Posterior vena cava (tissue), 2 donors: Measurements from ENCODE around the gene CCDC88C. TPM values are rescaled to one million over a fixed set of nuclear protein-coding genes. Genes with fewer than 3 reads are reported as not detected.
"Not testable (repeated sequence)": the region's sequence is repeated elsewhere in the genome, so short reads cannot be mapped to it uniquely, and the experiment has no call there.

Experiments
- DNase-seq: peaks from one replicate; pipeline ENCODE4 v3.0.0-alpha.2; 2020; ENCODE audit warnings: low spot score
- intact Hi-C, 2 donors: fragments of 100-400 bp; cut with DNase I; formaldehyde crosslinking; loops; one replicate each; pipeline versions ENCODE4 v1.14.1 to v1.14.2; 2022 to 2023
- total RNA-seq, 2 donors: library from RNA; stranded (reverse); fragmentation: NEBNext Ultra II Directional; extraction: Animal tissue kit (Norgen Biotek cat#: 25700); gene quantifications; one replicate each; pipeline ENCODE4 v1.2.1, GENCODE V29; 2021
- donor health status: DM: yes; HTN: yes; CAD: no.
- donor health status: DM: yes; HTN: yes; CAD: no.

The CCDC88C gene
- total RNA-seq, 2 donors from 2014 or later: 7.2 to 14.9 TPM

GRCh38 chr14:91250912-91251311 is 166.7 kb downstream of the CCDC88C start:
- DNase-seq: no peak
- intact Hi-C loops: no loop called here

- intact Hi-C loops: no loop called here
- no peak for DNase-seq
Measured at GRCh38 chr14:91249841-91250616, 167.6 kb downstream of the CCDC88C start.

- intact Hi-C loops: no loop called here
- no peak for DNase-seq
Measured at GRCh38 chr14:91246051-91246852, 171.4 kb downstream of the CCDC88C start.

GRCh38 chr14:91245616-91246015 is 172.0 kb downstream of the CCDC88C start:
- intact Hi-C loops, DNase-seq: not testable (repeated sequence)

GRCh38 chr14:91245029-91245428 is 172.6 kb downstream of the CCDC88C start:
- intact Hi-C loops: no loop called here
- DNase-seq: no peak

- intact Hi-C loops: no loop called here
- peak; percentile 92 for DNase-seq
Measured at GRCh38 chr14:91244501-91244901, 173.1 kb downstream of the CCDC88C start, which contains the start of gene GPR68. GPR68 (minus strand) TSS chr14:91244704; CDS start chr14:91235050, 9,654 bp downstream.

- DNase-seq: no peak
- intact Hi-C loops: no loop called here
Measured at GRCh38 chr14:91243074-91243471, 174.5 kb downstream of the CCDC88C start.

GRCh38 chr14:91242635-91243034 is 175.0 kb downstream of the CCDC88C start:
- intact Hi-C loops: no loop called here

GRCh38 chr14:91241863-91242262 is 175.8 kb downstream of the CCDC88C start:
- no peak for DNase-seq
- intact Hi-C loops: no loop called here

More at GRCh38 chr14:91242635-91243034, 175.0 kb downstream of the CCDC88C start:
- no peak for DNase-seq

GRCh38 chr14:91238661-91239060 is 179.0 kb downstream of the CCDC88C start:
- DNase-seq: no peak
- intact Hi-C loops: no loop called here

- intact Hi-C loops: no loop called here
- DNase-seq: no peak
Measured at GRCh38 chr14:91238085-91238484, 179.5 kb downstream of the CCDC88C start.

GRCh38 chr14:91237219-91237618 is 180.4 kb downstream of the CCDC88C start:
- no peak for DNase-seq
- intact Hi-C loops: no loop called here

- no peak for DNase-seq
- intact Hi-C loops: no loop called here
Measured at GRCh38 chr14:91235841-91236240, 181.8 kb downstream of the CCDC88C start.

GRCh38 chr14:91234791-91235114 is 182.9 kb downstream of the CCDC88C start:
- intact Hi-C loops: no loop called here
- no peak for DNase-seq

GRCh38 chr14:91233936-91234790 is 183.5 kb downstream of the CCDC88C start:
- intact Hi-C loops: no loop called here
- DNase-seq: no peak

GRCh38 chr14:91232603-91233002 is 185.0 kb downstream of the CCDC88C start:
- intact Hi-C loops: no loop called here
- DNase-seq: no peak

- intact Hi-C loops: no loop called here
- DNase-seq: no peak
Measured at GRCh38 chr14:91232052-91232451, 185.6 kb downstream of the CCDC88C start.

GRCh38 chr14:91231446-91231845 is 186.2 kb downstream of the CCDC88C start:
- intact Hi-C loops: no loop called here
- no peak for DNase-seq

GRCh38 chr14:91230397-91231035 is 187.1 kb downstream of the CCDC88C start:
- DNase-seq: no peak
- intact Hi-C loops: no loop called here
